ENCODE measurements around the gene TNS3.

TNS3 gene

DNA sequence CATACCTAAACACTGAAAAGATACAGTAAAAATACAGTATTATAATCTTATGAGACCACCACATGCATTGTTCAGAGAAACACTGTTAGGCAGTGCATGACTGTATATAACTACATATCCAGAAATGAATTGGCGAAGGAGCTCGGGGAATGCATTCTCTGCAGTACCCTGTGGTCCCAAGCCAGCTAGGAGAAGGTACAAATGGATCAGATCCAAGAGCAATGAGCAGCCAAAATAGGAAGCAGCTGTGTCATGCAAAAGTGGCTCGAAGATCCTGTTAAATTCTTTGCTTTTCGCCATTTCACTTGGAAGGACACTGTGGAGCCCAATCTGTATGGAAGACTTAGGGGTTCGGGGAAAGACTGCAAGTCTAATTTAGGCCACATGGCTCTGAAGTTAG lies 334.8 kb downstream of the TNS3 start:
- Histone ChIP-seq H3K27ac (replicated peaks) (no peak overlapping the region), H3K4me3 (replicated peaks; ENCODE audit: insufficient read depth, low read length) (no peak overlapping the region), H3K27me3 (ENCODE audit: insufficient read depth, poor library complexity, severe bottlenecking) (no peaks in the 10 kb centered on the region)
- no peak for DNase-seq (ENCODE audit: low read depth in 1 of 2, low spot score in 1 of 2)
- TF ChIP-seq REST (IDR thresholded peaks at IDR 0.05; ENCODE audit: insufficient replicate concordance, low read depth) (no peak), POLR2AphosphoS5 (IDR thresholded peaks at IDR 0.05; ENCODE audit: low read depth) (no peak), SPI1 (IDR thresholded peaks at IDR 0.05; ENCODE audit: borderline replicate concordance, low read depth) (no peak), GABPA (IDR thresholded peaks at IDR 0.05; ENCODE audit: low read depth) (no peak)
- TF ChIP-seq, protein P1, sequence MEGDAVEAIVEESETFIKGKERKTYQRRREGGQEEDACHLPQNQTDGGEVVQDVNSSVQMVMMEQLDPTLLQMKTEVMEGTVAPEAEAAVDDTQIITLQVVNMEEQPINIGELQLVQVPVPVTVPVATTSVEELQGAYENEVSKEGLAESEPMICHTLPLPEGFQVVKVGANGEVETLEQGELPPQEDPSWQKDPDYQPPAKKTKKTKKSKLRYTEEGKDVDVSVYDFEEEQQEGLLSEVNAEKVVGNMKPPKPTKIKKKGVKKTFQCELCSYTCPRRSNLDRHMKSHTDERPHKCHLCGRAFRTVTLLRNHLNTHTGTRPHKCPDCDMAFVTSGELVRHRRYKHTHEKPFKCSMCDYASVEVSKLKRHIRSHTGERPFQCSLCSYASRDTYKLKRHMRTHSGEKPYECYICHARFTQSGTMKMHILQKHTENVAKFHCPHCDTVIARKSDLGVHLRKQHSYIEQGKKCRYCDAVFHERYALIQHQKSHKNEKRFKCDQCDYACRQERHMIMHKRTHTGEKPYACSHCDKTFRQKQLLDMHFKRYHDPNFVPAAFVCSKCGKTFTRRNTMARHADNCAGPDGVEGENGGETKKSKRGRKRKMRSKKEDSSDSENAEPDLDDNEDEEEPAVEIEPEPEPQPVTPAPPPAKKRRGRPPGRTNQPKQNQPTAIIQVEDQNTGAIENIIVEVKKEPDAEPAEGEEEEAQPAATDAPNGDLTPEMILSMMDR (IDR thresholded peaks at IDR 0.05; ENCODE audit: insufficient read depth, low read length), result no peak

- H3K4me3 ChIP-seq (replicated peaks; ENCODE audit: insufficient read depth, low read length), result no peak overlapping the region
- no peak for TF ChIP-seq SPI1 (IDR thresholded peaks at IDR 0.05; ENCODE audit: borderline replicate concordance, low read depth)
- TF ChIP-seq, protein P1 (IDR thresholded peaks at IDR 0.05; ENCODE audit: insufficient read depth, low read length), result no peak
- no peak for TF ChIP-seq REST (IDR thresholded peaks at IDR 0.05; ENCODE audit: insufficient replicate concordance, low read depth)
- TF ChIP-seq POLR2AphosphoS5 (IDR thresholded peaks at IDR 0.05; ENCODE audit: low read depth), result no peak
- TF ChIP-seq GABPA (IDR thresholded peaks at IDR 0.05; ENCODE audit: low read depth), result no peak
- no peak for DNase-seq (ENCODE audit: low read depth in 1 of 2, low spot score in 1 of 2)
- no peaks in the 10 kb centered on the region for H3K27me3 ChIP-seq (ENCODE audit: insufficient read depth, poor library complexity, severe bottlenecking)
- no peak overlapping the region for H3K27ac ChIP-seq (replicated peaks)
Measured at GRCh38 chr7:47244692-47245091, 337.2 kb downstream of the TNS3 start.

DNA sequence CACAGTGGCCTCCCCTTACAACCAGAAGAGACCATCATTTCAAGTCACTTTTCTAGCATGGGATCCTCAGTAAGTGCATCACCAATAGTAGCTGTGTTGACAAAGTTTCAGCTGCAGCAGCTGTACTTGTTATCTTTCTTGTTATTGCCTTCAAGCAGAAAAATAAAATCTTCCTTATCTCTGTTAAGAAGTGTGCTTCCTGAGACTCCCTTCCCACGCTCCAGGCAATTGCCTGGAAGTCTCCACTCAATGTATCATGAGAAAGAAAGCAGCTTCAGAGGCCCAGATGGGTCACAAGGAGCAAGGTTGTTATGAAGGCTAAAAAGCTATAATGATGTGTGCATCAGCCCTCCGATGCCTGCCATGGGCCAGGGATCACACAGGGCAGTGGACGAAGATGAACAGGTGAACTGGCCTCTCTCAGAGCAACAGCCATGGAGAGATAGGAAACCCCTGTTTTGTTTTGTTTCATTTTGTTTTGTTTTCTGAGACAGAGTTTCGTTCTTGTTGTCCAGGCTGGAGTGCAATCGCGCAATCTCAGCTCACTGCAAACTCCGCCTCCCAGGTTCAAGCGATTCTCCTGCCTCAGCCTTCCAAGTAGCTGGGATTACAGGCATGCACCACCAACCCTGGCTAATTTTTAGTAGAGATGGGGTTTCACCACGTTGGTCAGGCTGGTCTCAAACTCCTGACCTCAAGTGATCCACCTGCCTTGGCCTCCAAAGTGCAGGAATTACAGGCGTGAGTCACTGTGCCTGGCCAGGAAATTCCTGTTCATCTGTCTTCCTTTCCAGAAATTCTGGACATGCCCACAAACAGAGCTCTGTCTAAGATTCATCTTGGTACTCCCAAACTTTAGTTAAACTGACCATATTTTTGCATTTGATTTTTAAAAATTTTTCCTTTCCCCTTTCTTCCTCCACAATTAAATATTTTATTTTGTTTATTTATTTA lies 340.5 kb downstream of the TNS3 start:
- no peak overlapping the region for H3K4me3 ChIP-seq (replicated peaks; ENCODE audit: insufficient read depth, low read length)
- no peak overlapping the region for H3K27ac ChIP-seq (replicated peaks)
- H3K27me3 ChIP-seq (ENCODE audit: insufficient read depth, poor library complexity, severe bottlenecking), result no peaks in the 10 kb centered on the region
- no peak for DNase-seq (ENCODE audit: low read depth in 1 of 2, low spot score in 1 of 2)
- TF ChIP-seq GABPA (IDR thresholded peaks at IDR 0.05; ENCODE audit: low read depth) (no peak), POLR2AphosphoS5 (IDR thresholded peaks at IDR 0.05; ENCODE audit: low read depth) (no peak), REST (IDR thresholded peaks at IDR 0.05; ENCODE audit: insufficient replicate concordance, low read depth) (no peak), SPI1 (IDR thresholded peaks at IDR 0.05; ENCODE audit: borderline replicate concordance, low read depth) (no peak)
- TF ChIP-seq, protein P1 (IDR thresholded peaks at IDR 0.05; ENCODE audit: insufficient read depth, low read length), result no peak

All from HL-60 (cell line).